K562 (cell line): ENCODE results near the gene TBX10. TPM values are rescaled to one million over a fixed set of nuclear protein-coding genes. Genes with fewer than 3 reads are reported as not detected.

Experiments
- ATAC-seq: fragments of 200-7000 bp; cut with Tn5 transposase; 3 replicates; pipeline ENCODE4 v1.9.1; 2020; ENCODE audit warnings: moderate library complexity
- BruUV-seq: library from RNA; stranded (reverse); fragments of 400-500 nt; replicated peaks from 2 replicates; lab custom pipeline; 2021; lab: Mats Ljungman, UMichigan
- CTCF ChIA-PET: fragments of 300-600 bp; formaldehyde crosslinking; extraction: SDS; loops from one replicate; lab custom pipeline; 2021; ENCODE audit warnings: low intra/inter-chr PET ratio; lab: Yijun Ruan, JAX
- POLR2A ChIA-PET: fragments of 300-600, 350-650 bp; sonication (Branson Sonifier 250); formaldehyde crosslinking; extraction: SDS; loops from one replicate; lab custom pipeline; 2021; ENCODE audit warnings: antibody characterized with exemption, inconsistent platforms; lab: Yijun Ruan, JAX
- DNase-seq, 4 experiments: peaks; one replicate each; pipeline versions ENCODE4 v3.0.0 to v3.0.0-alpha.2; 2011 to 2018; ENCODE audit warnings: low spot score in 3 of 4, mixed read lengths in 3 of 4; ENCODE audit errors: extremely low read depth in 1 of 4
- FAIRE-seq: peaks from 2 replicates; lab custom pipeline; 2011; peaks lifted over from hg19 to GRCh38; lab: Jason Lieb, UNC
- H2AFZ ChIP-seq: 2 replicates; pipeline ENCODE4 v1.6.0; 2011; ENCODE audit warnings: low read depth, low read length, control low read depth, inconsistent platforms
- H3K27ac ChIP-seq: fragments of 200-600 bp; 3 replicates; pipeline ENCODE4 v1.8.0; 2011; ENCODE audit warnings: low read depth, mild to moderate bottlenecking, control low read depth, inconsistent platforms, low read length, moderate library complexity, mixed read lengths; ENCODE audit errors: extremely low read depth
- H3K27me3 ChIP-seq, 2 experiments: fragments of 300-600 bp in 1 of 2; 2 replicates in 1 of 2; 3 replicates in 1 of 2; pipeline versions ENCODE4 v1.6.0 to v1.8.0; 2011; ENCODE audit warnings: inconsistent platforms in 2 of 2, low read length in 2 of 2, mild to moderate bottlenecking in 1 of 2, mixed read lengths in 1 of 2, moderate library complexity in 1 of 2; ENCODE audit not compliant: control insufficient read depth in 2 of 2, insufficient read depth in 2 of 2
- H3K36me3 ChIP-seq: fragments of 300-600 bp; 3 replicates; pipeline ENCODE4 v1.8.0; 2011; ENCODE audit warnings: mild to moderate bottlenecking, low read length, inconsistent platforms; ENCODE audit not compliant: control insufficient read depth, insufficient read depth
- H3K4me1 ChIP-seq, 2 experiments: fragments of 200-600 bp in 1 of 2; replicated peaks in 1 of 2; 2 replicates in 1 of 2; 3 replicates in 1 of 2; pipeline versions ENCODE4 v1.5.1 to v1.8.0; 2011; ENCODE audit warnings: inconsistent platforms in 2 of 2, low read length in 2 of 2, mild to moderate bottlenecking in 1 of 2, mixed read lengths in 1 of 2, moderate library complexity in 1 of 2; ENCODE audit not compliant: control insufficient read depth in 2 of 2, insufficient read depth in 2 of 2
- H3K4me2 ChIP-seq: 2 replicates; pipeline ENCODE4 v1.6.1; 2011; ENCODE audit warnings: low read length, control low read depth, inconsistent platforms, mixed read lengths; ENCODE audit not compliant: insufficient read depth
- H3K4me3 ChIP-seq: fragments of 200-600 bp; sonication (generic), shearing (Covaris generic); 2 replicates; pipeline ENCODE4 v1.5.1; 2016; ENCODE audit warnings: control low read depth, inconsistent platforms
- H3K79me2 ChIP-seq: fragments of 200-600 bp; 3 replicates; pipeline ENCODE4 v1.8.0; 2011; ENCODE audit warnings: low read length, inconsistent platforms; ENCODE audit not compliant: control insufficient read depth, insufficient read depth
- H3K9ac ChIP-seq, 2 experiments: 2 replicates each; pipeline versions ENCODE4 v1.6.0 to v1.6.1; 2011; ENCODE audit warnings: low read depth in 2 of 2, low read length in 2 of 2, control low read depth in 1 of 2, inconsistent platforms in 1 of 2, mild to moderate bottlenecking in 1 of 2, mixed read lengths in 1 of 2; ENCODE audit not compliant: insufficient read depth in 1 of 2
- H3K9me1 ChIP-seq: one replicate; pipeline ENCODE4 v1.6.0; 2011; ENCODE audit warnings: inconsistent platforms, mild to moderate bottlenecking, low read length, moderate library complexity; ENCODE audit not compliant: control insufficient read depth, insufficient read depth
- H3K9me3 ChIP-seq: replicated peaks from 2 replicates; pipeline ENCODE4 v1.5.1; 2011; ENCODE audit warnings: low read depth, low read length, inconsistent platforms; ENCODE audit not compliant: control insufficient read depth, insufficient read depth
- H4K20me1 ChIP-seq: replicated peaks from 2 replicates; pipeline ENCODE4 v1.6.1; 2011; ENCODE audit warnings: low read length, inconsistent platforms, mixed read lengths; ENCODE audit not compliant: control insufficient read depth, insufficient read depth
- MYC ChIP-seq, 2 experiments: fragments of 250-450 bp in 1 of 2; sonication (Bioruptor Pico) in 1 of 2; IDR thresholded peaks; 2 replicates each; pipeline versions ENCODE4 v1.5.1 to v1.6.1; 2012 to 2021; ENCODE audit warnings: low read depth in 2 of 2, borderline replicate concordance in 1 of 2, improper control_type of control experiment in 1 of 2, low read length in 1 of 2, mild to moderate bottlenecking in 1 of 2, moderate library complexity in 1 of 2
- NBN ChIP-seq: fragments of 450-650 bp; IDR thresholded peaks from 2 replicates; pipeline ENCODE4 v1.6.1; 2016; ENCODE audit warnings: low read depth, mild to moderate bottlenecking
- NONO ChIP-seq, 2 experiments: fragments of 200-400 bp in 1 of 2; fragments of 450-650 bp in 1 of 2; formaldehyde crosslinking in 1 of 2; IDR thresholded peaks; 2 replicates each; pipeline ENCODE4 v1.6.1; 2017; ENCODE audit warnings: low read depth in 2 of 2, mild to moderate bottlenecking in 2 of 2, moderate library complexity in 2 of 2, low read length in 1 of 2
- NR2C1 ChIP-seq, 2 experiments: fragments of 450-650 bp; IDR thresholded peaks; 2 replicates each; pipeline ENCODE4 v1.6.1; 2017; ENCODE audit warnings: mild to moderate bottlenecking in 2 of 2, antibody characterized with exemption in 1 of 2, inconsistent platforms in 1 of 2, missing compliant biosample characterization in 1 of 2, missing genetic modification characterization in 1 of 2
- PHF8 ChIP-seq: fragments of 200-600 bp; sonication (generic); IDR thresholded peaks from 2 replicates; pipeline ENCODE4 v1.6.1; 2012; ENCODE audit warnings: mixed run types, mild to moderate bottlenecking, inconsistent platforms, low read length, moderate library complexity, borderline replicate concordance
- PURB ChIP-seq: sonication (generic); formaldehyde crosslinking; IDR thresholded peaks from 2 replicates; pipeline ENCODE4 v1.9.0; 2021; ENCODE audit warnings: low read depth, mild to moderate bottlenecking, missing genetic modification reagents
- RREB1 ChIP-seq: fragments of 250-450 bp; sonication (Bioruptor Pico); IDR thresholded peaks from 2 replicates; pipeline ENCODE4 v1.4.0; 2020
- SMARCE1 ChIP-seq: fragments of 450-650 bp; IDR thresholded peaks from 2 replicates; pipeline ENCODE4 v1.7.1; 2016; ENCODE audit warnings: mild to moderate bottlenecking
- TAF1 ChIP-seq: IDR thresholded peaks from 2 replicates; pipeline ENCODE4 v1.6.1; 2011; ENCODE audit warnings: mild to moderate bottlenecking, low read length, moderate library complexity; ENCODE audit not compliant: insufficient read depth, control insufficient read depth, severe bottlenecking; ENCODE audit errors: extremely low read depth
- TFAM ChIP-seq: fragments of 250-450 bp; sonication (Bioruptor Pico); conservative IDR thresholded peaks from 2 replicates; pipeline ENCODE4 v1.5.0; 2021; ENCODE audit warnings: mild to moderate bottlenecking, moderate library complexity
- TRIM25 ChIP-seq: fragments of 450-650 bp; IDR thresholded peaks from 2 replicates; pipeline ENCODE4 v1.7.0; 2016; ENCODE audit warnings: borderline replicate concordance
- WGBS: fragments of 100-300 bp; shearing (Covaris generic); methylation state at CpG from one replicate; pipeline ENCODE4 v1.1.6; 2016; ENCODE audit warnings: low coverage, mixed read lengths; ENCODE audit not compliant: insufficient coverage; ENCODE audit errors: missing lambda C conversion rate; 5-methylcytosine and 5-hydroxymethylcytosine counted together
- in situ Hi-C: fragments of 300-500 bp; cut with MboI; formaldehyde crosslinking; loops from 4 replicates; pipeline ENCODE4 v1.15.0; 2018; ENCODE audit warnings: inconsistent platforms, mixed read lengths
- intact Hi-C: fragments of 100-400 bp; cut with micrococcal nuclease; formaldehyde crosslinking; loops from 2 replicates; pipeline ENCODE4 v1.14.2; 2022
- polyA plus RNA-seq, 8 experiments: library from polyadenylated mRNA; depleted of rRNA in 4 of 8; stranded (reverse) in 5 of 8; unstranded in 3 of 8; fragments of >200 nt; fragmentation: Nextera tagmentation in 2 of 8; fragmentation: Illumina TruSeq in 1 of 8; extraction: Ambion mirVana in 2 of 8; extraction: Trizol in 1 of 8; gene quantifications; 2 replicates each; pipeline versions ENCODE4 v1.2.1 to v1.2.3, GENCODE V29; 2011 to 2014; ENCODE audit warnings: inconsistent platforms in 1 of 8, missing spikeins in 1 of 8
- total RNA-seq, 7 experiments: library from RNA; depleted of rRNA in 6 of 7; stranded (reverse); fragments of >200 nt in 6 of 7; fragmentation: Illumina TruSeq in 2 of 7; extraction: Trizol in 2 of 7; gene quantifications; 2 replicates each; pipeline versions ENCODE4 v1.2.1 to v1.2.3, GENCODE V29; 2011 to 2021; ENCODE audit warnings: low replicate concordance in 1 of 7

Gene TBX10
- total and polyA plus RNA-seq, 9 of the 15 experiments (the other 6 are each of a cell fraction or from before 2014, with no cell fraction given), result not detected

- intact Hi-C loops, result no loop called here
- Histone ChIP-seq H3K9me3 (0 out of 2 replicates have a peak, but pooled peaks cover 1% of the 10 kb centered on the region), H3K4me2 (no peak overlapping the region), H3K27me3 (peaks cover 26 to 39% of the 10 kb centered on the region in 2 experiments; a peak in 4 of 5 replicates), H4K20me1 (peaks cover 4% of the 10 kb centered on the region; the same call in 1 of the 2 replicates), H2AFZ (no peak overlapping the region), H3K4me3 (no peak overlapping the region), H3K4me1 (peaks cover 0 to 18% of the 10 kb centered on the region in 2 experiments; a peak in 1 of 5 replicates), H3K36me3 (no peaks in the 10 kb centered on the region), H3K9ac (no peak overlapping the region), H3K79me2 (no peaks in the 10 kb centered on the region), H3K9me1 (no peaks in the 10 kb centered on the region), H3K27ac (no peak overlapping the region)
- no peak for TF ChIP-seq RREB1 (CRISPR knock-in tag)
- TF ChIP-seq TRIM25, result no peak
- TF ChIP-seq MYC (IDR thresholded peaks at IDR 0.05; ENCODE audit: low read depth, low read length), result no peak
- TF ChIP-seq MYC (CRISPR knock-in tag; IDR thresholded peaks at IDR 0.05; ENCODE audit: borderline replicate concordance, low read depth), result no peak
- no peak for TF ChIP-seq TAF1
- no peak for TF ChIP-seq TFAM
- no peak for TF ChIP-seq NR2C1 (IDR thresholded peaks at IDR 0.05)
- TF ChIP-seq NR2C1 (tag; IDR thresholded peaks at IDR 0.05), result no peak
- TF ChIP-seq PHF8, result no peak
- TF ChIP-seq NONO (IDR thresholded peaks at IDR 0.05; ENCODE audit: low read depth in 2 of 2, low read length in 1 of 2), result no peak
- TF ChIP-seq SMARCE1, result no peak
- no peak for TF ChIP-seq PURB (CRISPR knock-in tag)
- no peak for TF ChIP-seq NBN
- in situ Hi-C loops, result no loop called here
- FAIRE-seq (no peak), DNase-seq (no peak), ATAC-seq (no peak)
- BruUV-seq, result no TSS peak
- POLR2A ChIA-PET, result interaction anchor here (1.0 kb wide), 1 partner anchor 22 kb away, joined by 3 read pairs; no protein-coding TSS in a partner anchor
- CTCF ChIA-PET, result no interaction called here
- WGBS, result 4% methylated on average over 22 of the region's 23 CpGs
Observed at GRCh38 chr11:67670316-67671210, 31.0 kb upstream of the TBX10 start.
